T-helper 2 cell (primary cell): ENCODE measurements around the gene IMMP2L.
"Not testable (repeated sequence)": the region's sequence is repeated elsewhere in the genome, so short reads cannot be mapped to it uniquely, and the experiment has no call there.

Experiments
- DNase-seq, 5 experiments: peaks; one replicate each; pipeline versions ENCODE4 v3.0.0 to v3.0.0-alpha.2; 2012 to 2022

The IMMP2L gene

DNA sequence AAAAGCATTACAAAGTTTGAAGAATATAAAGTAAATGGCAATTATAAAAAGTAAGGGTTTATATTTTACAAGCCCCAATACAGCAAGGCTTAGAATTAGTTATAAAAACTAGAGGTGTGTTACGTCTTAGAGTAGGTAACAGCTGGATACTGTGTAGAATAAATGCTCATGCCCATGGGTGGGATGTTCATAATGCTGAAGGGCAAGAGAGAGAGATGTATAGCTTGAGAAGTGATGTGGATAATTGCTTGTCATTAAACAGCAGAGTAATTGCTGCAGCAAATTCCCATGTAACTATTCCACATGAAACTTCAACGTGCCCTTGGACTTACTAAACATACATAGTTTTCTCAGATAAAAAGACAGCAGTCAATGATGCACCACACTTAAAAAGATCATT is 233.8 kb downstream of the IMMP2L start:
- no peak for DNase-seq

DNA sequence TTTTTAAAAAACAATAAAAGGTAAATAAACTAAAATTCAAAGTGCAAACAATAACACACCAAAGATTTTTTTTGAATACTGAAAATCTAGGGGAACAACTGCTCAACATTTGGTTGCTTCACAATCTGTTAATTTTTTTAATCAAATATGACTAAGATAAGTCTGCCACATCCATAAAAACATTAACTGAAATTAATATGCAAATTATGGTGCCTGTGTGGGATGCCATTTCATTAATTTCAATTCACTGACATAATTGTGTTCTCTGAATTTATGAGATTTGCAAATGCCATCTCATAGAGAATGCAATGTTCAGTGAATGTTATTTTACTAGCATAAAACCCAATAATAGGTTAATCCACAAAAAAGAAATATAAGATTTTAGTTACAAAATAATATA is 237.5 kb downstream of the IMMP2L start:
- no peak for DNase-seq

DNA sequence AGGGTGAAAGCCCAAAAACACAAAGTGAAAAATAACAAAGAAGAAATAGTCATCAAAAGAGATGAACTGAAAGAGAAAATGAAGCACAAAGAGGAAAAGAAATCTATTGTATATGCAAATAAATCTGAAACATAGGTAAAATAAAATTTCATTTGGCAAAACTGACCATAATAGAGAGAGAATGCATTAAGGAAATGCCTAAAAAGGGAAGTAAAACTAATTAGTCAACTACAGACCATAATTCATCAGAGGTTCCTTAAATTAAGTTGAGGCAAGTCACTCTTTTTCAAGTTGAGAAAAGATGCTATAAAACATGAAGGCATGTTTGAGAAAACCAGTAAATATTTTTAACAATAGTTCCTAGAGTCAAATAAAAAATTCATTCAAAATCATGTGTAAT is 238.1 kb downstream of the IMMP2L start:
- no peak for DNase-seq

DNA sequence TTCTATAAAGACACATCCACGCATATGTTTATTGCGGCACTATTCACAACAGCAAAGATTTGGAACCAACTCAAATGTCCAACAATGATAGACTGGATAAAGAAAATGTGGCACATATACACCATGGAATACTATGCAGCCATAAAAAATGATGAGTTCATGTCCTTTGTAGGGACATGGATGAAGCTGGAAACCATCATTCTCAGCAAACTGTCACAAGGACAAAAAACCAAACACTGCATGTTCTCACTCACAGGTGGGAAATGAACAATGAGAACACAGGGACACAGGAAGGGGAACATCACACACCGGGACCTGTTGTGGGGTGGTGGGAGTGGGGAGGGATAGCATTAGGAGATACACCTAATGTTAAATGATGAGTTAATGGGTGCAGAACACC is 238.6 kb downstream of the IMMP2L start:
- DNase-seq = not testable (repeated sequence)

DNA sequence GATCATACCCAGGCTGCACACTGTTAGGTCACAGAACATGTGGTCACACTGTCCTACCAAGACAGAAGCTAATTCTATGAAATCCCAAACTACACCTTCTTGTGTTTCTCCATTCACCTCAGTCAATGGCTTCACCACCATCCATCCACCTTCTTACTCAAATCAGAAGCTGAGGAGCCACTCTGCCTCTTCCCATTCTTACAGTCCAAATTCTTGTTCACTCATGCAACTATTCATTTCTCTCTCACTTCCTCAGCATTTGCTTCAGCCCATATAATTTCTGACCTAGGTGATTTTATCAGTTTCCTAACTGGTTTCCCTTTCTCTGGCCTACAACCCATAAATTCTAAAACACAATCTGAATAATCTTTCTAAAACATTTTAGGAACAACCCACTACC is 242.2 kb downstream of the IMMP2L start:
- DNase-seq = no peak

DNA sequence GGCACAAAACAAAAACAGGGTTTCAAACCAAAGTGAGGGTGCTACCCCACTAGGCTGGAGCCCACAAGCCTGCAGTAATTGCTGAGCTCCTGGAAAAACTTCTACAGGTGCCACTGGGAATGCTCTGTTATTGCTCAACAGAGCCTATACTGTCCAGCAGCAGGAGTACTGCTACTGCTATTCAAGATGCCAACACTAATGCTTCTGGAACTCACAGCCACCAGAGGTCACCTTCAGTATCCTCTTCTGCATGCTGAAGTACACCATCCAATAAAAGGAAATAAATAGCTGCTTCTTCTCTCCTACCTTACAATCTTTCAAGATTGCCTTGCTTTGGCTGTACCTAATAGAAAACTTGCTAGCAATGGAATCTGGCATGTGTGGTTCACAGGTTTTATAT is 249.3 kb downstream of the IMMP2L start:
- peak in 1 of 5 experiments; percentile 6 for DNase-seq

DNA sequence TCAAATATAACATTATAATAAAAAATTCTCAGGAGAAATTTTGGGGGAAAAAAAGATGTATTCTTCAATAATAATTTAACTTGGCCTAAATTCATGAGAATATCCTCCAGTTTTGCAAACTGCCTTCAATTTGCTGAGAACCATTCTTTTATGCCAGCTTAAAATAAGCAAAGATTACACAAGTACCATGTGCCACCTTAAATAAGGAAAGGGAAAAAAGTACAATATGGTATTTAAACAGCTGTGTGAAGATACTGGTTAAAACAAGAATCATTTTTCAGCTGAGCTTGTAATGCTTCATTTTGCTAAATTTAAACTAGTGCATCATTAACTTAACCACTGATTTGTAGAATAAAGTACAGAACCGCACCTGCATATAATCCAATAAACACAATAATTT is 253.6 kb downstream of the IMMP2L start:
- DNase-seq = no peak

DNA sequence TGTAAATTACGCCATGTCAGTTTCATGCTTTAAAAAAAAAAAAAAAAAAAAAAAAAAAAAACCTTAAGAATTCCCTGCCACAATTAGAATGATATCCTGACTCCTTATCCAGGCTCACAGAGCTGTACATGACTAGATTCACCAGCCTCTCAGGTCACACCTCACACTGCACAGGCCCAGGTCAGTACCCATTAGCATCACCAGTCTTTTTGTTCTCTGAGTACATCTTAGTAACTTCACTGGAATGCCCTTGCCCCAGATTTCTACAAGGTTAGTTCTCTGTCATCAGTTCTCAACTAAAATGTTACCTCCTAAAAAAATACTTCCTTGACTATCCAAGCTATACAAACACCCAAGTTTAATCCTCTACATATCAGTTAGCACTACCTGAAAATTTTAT is 260.4 kb downstream of the IMMP2L start:
- no peak for DNase-seq

DNA sequence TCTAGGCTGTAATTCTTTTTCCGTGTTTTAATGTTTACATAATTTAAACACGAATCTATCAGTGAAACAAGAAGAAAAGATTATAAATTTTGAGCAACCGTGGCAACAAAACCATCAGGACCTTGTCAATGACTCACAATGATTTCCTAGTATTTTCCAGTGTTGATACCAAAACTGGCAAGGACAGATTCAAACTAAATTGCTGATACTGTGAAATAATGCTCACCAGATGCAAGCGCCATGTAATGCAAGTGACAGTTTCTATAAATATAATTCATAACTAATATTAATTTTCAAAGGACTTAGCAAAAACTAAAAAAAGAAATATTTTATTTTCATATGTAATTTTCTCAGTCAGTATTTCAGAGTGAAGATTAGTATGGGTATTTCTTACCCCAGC is 267.8 kb downstream of the IMMP2L start:
- DNase-seq = no peak

DNA sequence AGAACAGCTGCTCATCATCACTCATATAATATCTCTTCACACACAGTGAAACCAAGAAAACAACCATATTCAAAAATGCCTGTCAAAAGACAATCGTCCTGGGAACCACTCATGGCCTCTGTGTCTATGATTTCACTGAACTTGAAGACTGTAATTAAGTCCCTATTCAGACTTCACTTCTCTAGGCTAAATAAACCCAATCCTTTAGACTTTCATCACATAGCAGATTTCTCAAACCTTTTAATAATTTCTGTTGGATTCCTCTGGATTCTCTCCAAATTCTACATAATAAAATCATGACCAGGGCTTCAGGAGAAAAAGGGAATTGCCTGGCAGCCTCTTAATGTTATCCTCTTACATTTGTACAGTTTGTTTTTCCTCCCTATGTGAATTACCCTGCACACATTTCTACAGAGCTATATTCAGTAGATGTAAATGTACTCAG is 270.2 kb downstream of the IMMP2L start:
- no peak for DNase-seq

DNA sequence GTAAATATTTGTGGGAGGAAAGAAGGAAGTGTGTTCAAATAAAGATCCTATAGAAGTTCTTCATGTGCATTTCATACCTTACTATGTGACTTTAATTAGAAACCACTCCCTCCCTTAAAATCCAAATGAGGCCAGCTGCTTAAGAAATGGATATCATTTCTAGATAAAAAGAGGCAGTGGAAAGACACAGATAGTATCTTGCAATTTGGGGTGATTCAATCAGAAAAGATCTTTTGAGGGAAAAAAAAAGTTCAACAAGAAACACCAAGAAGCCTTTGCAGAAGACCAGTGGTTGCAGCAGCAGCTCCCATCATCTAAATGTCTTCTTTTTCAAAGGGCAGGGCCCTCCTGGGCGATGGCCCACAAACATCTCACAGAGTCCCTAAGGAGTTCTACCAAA is 271.3 kb downstream of the IMMP2L start:
- DNase-seq = no peak

DNA sequence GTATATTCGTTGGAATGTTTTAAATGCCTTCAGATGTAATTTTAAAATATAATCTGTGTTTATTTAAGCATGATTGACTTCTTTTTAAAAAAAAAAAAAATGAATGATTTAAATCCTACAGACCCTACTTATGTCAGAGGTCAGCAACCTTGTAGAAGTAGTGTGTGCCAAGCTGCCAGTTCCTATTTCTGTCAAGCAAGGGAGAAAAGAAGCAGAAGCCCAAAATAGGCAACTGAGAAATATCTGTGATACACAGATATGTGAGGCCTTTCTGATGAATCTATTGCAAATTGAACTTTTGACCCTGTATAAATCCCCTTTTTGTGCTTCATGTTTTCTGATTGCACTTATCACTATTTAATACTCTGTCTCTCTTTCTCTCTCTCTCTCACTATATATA is 271.9 kb downstream of the IMMP2L start:
- no peak for DNase-seq

DNA sequence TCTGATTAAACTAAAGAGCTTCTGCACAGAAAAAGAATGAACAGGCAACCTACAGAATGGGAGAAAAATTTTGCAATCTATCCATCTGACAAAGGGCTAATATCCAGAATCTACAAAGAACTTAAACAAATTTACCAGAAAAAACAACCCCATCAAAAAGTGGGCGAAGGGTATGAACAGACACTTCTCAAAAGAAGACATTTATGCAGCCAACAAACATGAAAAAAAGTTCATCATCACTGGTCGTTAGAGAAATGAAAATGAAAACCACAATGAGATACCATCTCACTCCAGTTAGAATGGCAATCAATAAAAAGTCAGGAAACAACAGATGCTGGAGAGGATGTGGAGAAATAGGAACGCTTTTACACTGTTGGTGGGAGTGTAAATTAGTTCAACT is 273.9 kb downstream of the IMMP2L start:
- DNase-seq = not testable (repeated sequence)

DNA sequence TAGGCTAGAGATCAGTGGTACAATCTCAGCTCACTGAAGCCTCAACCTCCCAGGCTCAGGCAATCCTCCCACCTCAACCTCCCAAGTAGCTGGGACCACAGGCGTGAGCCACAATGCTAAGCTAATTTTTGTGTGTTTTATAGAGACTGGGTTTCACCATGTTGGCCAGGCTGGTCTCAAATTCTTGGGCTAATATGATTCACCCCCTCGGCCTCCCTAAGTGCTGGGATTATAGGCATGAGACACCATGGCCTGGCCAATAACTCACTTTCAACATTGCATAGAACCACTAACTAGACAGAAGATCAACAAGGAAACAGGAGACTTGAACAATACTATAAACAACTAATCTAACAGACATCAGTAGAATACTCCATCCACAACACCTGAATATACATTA is 279.7 kb downstream of the IMMP2L start:
- no peak for DNase-seq

DNA sequence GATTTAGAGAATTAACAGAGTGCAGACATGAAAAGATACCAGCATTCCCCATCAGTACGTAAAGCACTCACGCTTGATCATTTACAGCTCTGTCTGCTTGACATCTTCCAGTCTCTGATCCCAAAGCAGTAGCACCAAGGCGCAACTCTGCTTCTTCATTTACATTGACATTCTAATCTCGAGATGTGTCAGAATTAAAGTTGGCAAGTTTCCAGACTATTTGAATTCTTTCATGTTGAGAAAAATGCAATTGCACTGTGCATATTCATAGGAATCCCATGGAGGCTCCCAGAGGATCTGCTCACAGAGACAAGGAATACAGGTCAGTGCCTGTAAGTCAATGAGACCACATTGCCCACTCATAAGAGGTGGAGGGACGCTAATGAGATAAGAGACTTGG is 287.4 kb downstream of the IMMP2L start:
- no peak for DNase-seq

DNA sequence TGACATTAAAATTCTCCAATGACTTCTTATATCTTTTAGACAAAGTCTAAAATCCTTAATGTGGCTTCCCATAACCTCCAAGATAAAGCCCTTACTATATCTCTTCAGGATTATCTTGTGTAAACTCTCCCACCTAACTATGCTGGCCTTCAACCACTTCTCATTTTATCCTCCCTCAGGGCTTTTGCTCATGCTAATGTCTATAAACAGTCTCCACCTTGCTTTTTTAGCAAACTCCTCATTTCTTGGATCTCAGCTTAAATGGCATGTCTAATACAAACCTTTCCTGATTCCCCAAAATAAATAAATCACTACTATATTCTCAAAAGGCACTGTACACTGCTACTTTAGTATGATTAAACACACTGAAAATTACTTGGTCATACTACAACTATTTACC is 290.2 kb downstream of the IMMP2L start:
- no peak for DNase-seq

DNA sequence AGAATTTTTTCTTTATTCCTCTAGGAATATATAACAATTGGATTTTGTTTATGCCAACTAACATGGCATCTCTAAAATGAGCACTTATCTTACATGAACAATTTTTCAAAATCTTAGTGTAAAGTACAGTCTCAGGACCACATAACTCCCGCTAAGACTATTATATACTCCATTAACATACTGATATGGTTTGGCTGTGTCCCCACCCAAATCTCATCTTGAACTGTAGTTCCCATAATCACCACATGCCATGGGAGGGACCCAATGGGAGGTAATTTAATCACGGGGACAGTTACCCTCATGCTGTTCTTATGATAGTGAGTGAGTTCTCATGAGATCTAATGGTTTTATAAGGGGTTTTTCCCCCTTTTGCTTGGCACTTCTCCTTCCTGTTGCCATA is 291.5 kb downstream of the IMMP2L start:
- not testable (repeated sequence) for DNase-seq

DNA sequence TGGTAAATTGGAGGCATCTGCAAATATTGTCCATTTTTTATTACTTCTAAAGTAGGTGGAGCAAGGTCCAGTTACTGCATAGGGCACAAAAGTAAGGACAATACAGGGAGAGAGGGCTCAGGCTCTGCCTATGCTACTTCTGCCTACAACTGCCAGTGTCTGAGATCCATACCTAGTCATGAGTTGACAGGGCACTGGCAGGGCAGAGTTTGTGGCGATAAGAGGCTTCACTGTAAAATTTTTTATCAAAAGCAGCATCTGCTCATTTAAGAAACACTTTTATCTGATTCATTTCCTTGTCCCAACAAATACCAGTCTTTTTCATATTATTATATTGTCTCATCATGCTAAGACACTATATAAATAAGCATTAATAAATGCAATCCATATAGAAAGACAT is 293.4 kb downstream of the IMMP2L start:
- DNase-seq = no peak

DNA sequence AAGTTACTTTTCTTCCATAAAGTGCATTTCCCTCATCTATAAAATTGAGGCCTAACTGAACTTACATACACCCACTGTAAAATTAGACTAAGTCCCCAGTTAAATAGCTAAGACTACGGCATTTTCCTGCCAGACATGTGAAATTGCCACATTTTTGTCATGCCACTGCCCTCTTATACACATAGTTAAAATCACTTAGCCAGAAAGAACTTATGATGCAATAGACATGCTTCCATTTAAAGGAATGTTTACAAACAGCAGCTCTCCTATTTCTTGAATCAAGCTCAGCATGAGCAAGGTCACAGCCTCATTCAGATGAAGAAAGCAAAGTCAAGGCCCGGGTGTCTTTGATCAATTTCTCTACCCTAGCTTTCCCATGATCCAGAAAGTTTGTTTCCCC is 295.7 kb downstream of the IMMP2L start:
- no peak for DNase-seq

DNA sequence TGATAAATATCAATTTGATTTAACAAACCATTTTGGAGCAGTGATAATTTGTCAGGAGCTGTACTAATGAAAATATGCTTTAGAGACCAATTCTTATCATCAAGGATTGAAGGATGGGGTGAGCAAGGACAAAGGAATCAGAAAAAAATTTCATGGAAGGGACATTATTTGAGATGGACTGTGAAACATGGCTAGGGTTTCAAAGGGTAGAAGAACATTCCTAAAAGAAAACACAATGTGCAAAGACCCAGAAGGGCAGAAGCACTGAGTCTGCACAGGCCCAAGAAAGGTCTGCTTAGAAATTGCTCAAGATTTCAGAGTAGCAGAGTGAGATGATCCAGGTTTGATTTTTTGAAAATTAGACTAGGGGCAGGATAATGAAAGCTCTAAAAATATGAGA is 296.9 kb downstream of the IMMP2L start:
- DNase-seq = no peak

DNA sequence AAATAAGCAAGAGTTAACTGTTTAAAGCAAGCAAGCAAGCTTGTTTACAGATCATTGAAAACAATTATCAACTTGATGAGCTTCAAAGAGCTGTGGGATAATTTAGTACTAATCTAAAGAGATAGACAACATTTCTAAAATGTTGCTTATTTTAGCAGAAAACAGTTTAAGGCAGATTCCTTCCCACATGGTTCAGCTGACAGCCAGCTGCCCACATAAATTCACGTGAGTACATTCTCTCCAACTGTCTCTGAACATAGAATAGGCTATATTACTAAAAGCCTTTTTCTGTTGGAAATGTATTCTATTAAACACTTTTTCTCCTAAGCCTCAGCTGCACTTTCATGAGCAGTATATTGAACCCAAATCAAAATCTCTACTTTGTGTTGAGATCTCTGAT is 297.3 kb downstream of the IMMP2L start:
- DNase-seq = no peak

DNA sequence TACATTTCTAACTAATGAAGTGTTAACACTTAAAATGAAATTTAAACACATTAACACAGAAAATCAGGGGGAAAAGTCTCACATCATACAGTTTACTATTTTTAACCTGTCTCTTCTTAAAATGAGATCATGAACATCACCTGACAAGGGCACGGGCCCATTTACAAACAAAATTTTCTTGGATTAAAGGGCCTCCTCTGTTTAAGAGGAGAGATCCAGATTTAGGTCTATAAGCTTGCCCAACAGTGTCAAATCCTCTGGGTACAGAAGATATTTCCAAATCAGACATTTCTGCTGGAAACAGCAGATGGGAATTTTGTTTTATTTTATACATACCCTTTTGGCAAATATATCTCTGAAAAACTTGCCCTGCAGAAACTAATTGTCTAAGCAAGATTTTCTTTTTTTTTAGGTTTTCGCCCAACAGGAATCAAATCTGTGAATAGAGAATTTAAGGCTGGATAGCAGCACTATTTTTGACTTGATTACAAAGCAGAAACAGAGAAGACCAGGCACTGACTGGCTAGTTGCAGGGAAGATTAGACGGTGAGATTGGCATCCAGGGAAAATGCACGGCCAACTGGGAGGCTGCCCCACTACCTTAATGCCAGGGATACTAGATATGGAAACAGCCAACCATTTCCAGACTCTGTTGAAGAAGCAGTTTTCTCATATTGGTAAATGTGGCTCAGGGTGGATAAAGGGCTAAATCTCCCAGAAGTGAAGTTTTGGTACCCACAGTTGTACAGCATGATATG is 298.0 kb downstream of the IMMP2L start:
- DNase-seq = no peak

DNA sequence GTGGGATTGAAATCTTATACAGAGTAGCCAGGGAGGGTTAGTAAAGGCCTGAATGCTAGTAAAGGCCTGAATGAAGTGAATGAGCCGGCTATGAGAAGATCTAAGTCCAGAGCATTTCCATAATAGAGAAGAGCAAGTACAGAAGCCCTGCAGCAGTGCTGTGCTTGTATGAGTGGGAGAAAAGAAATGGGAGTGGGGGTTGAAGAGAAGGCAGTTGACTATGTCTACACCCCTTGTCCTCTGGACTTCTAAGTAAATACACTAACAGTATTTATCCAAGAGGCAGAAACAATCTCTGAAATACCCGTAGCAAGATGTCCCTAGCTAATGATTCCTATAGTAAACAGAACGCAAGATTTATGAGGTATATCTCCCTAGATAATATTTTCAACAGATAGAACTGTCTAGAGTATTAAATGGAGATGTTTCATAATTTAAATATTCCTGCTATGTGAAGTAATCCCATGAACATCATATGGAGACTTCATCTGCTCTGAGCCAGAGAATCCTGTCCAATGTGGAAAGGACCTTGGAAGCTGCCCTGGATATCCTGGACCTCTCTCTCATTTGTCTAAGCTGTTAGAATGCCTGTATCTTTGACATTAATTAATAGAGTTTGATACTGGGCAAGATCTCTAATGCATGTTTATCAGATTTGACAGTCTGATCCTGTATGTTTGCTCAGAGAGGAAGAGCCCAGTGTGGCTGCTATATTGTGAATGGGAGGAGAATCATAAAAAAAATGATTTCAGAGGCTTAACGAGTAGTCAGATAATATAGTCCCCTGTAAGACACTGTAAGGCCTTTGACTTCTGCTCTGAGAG is 299.8 kb downstream of the IMMP2L start:
- no peak for DNase-seq

DNA sequence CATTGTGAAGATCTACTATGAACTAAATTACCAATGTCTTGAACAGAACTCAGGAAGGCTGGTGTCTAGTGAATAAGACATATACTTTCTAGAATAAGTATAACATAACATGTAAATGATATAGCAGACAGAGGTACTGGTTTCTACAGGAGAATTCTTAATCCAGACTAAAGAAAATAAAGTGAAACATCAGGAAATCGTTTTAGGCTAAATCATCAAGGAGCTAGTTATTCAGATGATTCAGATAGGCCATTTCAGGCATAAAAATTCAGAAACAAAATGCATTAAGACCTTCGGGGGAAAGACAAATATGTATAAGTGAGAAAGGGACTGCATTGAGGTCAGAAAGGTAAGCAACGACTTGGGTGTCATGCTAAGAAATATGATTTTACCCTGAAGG is 300.8 kb downstream of the IMMP2L start:
- DNase-seq = no peak
